HG03066 (cell line): ENCODE data around the gene TBX1.
"Not testable (repeated sequence)": the region's sequence is repeated elsewhere in the genome, so short reads cannot be mapped to it uniquely, and the experiment has no call there.

Experiments
- ATAC-seq: cut with Tn5 transposase; IDR thresholded peaks from one replicate; pipeline ENCODE4 v1.9.1; 2021; ENCODE audit warnings: low read depth; ENCODE audit not compliant: unreplicated experiment

Gene TBX1

GRCh38 chr22:19722982-19723231, 37.7 kb upstream of the TBX1 start:
- ATAC-seq = no peak

- ATAC-seq = no peak
These were observed 37.2 kb upstream of the TBX1 start, which contains the start of gene GP1BB for GRCh38 chr22:19723232-19723982. GP1BB (plus strand) TSS chr22:19723539; CDS start chr22:19723570, 31 bp downstream.

GRCh38 chr22:19723983-19724827, 36.4 kb upstream of the TBX1 start:
- no peak for ATAC-seq

- no peak for ATAC-seq
These were observed 35.5 kb upstream of the TBX1 start for GRCh38 chr22:19724927-19725661.

- ATAC-seq = not testable (repeated sequence)
These were observed 34.4 kb upstream of the TBX1 start for GRCh38 chr22:19726064-19726788.

GRCh38 chr22:19727310-19728150, 33.0 kb upstream of the TBX1 start:
- no peak for ATAC-seq

GRCh38 chr22:19728271-19728670, 32.3 kb upstream of the TBX1 start:
- ATAC-seq = no peak

GRCh38 chr22:19728836-19729235, 31.7 kb upstream of the TBX1 start:
- ATAC-seq = no peak

GRCh38 chr22:19729507-19729906, 31.1 kb upstream of the TBX1 start:
- no peak for ATAC-seq

GRCh38 chr22:19730198-19730597, 30.4 kb upstream of the TBX1 start:
- ATAC-seq = no peak

GRCh38 chr22:19730655-19731360, 29.8 kb upstream of the TBX1 start:
- ATAC-seq = no peak

GRCh38 chr22:19731361-19732135, 29.0 kb upstream of the TBX1 start:
- ATAC-seq = no peak

GRCh38 chr22:19732403-19733113, 28.0 kb upstream of the TBX1 start:
- ATAC-seq = no peak

- no peak for ATAC-seq
These were observed 26.8 kb upstream of the TBX1 start for GRCh38 chr22:19733755-19734154.

GRCh38 chr22:19734163-19734562, 26.4 kb upstream of the TBX1 start:
- no peak for ATAC-seq

- no peak for ATAC-seq
These were observed 25.7 kb upstream of the TBX1 start for GRCh38 chr22:19734837-19735382.

GRCh38 chr22:19735665-19736510, 24.7 kb upstream of the TBX1 start:
- no peak for ATAC-seq
